SK-N-SH (cell line): ENCODE data around the gene ABR. TPM values are rescaled to one million over a fixed set of nuclear protein-coding genes. Genes with fewer than 3 reads are reported as not detected.

Source experiments
- CTCF ChIA-PET: fragments of 300-600, 350-600 bp; formaldehyde crosslinking; extraction: SDS; loops from one replicate; lab custom pipeline; 2021; lab: Yijun Ruan, JAX
- POLR2A ChIA-PET: fragments of 350-600 bp; sonication (Branson Sonifier 250); formaldehyde crosslinking; extraction: SDS; loops from one replicate; lab custom pipeline; 2020; ENCODE audit warnings: antibody characterized with exemption, inconsistent platforms; lab: Yijun Ruan, JAX
- DNase-seq: peaks from one replicate; pipeline ENCODE4 v3.0.0; 2012
- H2AFZ ChIP-seq: fragments of 200-600 bp; sonication (generic); 2 replicates; pipeline ENCODE4 v1.8.1; 2016; ENCODE audit warnings: antibody characterized with exemption, mild to moderate bottlenecking, low read depth
- H3F3A ChIP-seq: fragments of 200-600 bp; sonication (generic); replicated peaks from 2 replicates; pipeline ENCODE3; 2016; ENCODE audit warnings: antibody characterized with exemption, mild to moderate bottlenecking; ENCODE audit not compliant: insufficient read depth
- H3K27ac ChIP-seq, 2 experiments: fragments of 200-500 bp in 1 of 2; fragments of 200-600 bp in 1 of 2; sonication (Bioruptor generic) in 1 of 2; sonication (generic), shearing (Covaris generic) in 1 of 2; 2 replicates each; pipeline versions ENCODE4 v1.5.1 to v1.6.1; 2014 to 2016; ENCODE audit warnings: low read depth in 2 of 2, inconsistent platforms in 1 of 2, low read length in 1 of 2, mild to moderate bottlenecking in 1 of 2, mixed read lengths in 1 of 2
- H3K27me3 ChIP-seq: fragments of 200-600 bp; sonication (generic), shearing (Covaris generic); 2 replicates; pipeline ENCODE4 v1.6.1; 2016; ENCODE audit warnings: mixed run types; ENCODE audit not compliant: insufficient read depth
- H3K36me3 ChIP-seq, 2 experiments: fragments of 200-500 bp in 1 of 2; fragments of 200-600 bp in 1 of 2; sonication (Bioruptor generic) in 1 of 2; sonication (generic) in 1 of 2; replicated peaks in 1 of 2; 2 replicates each; pipeline versions ENCODE3 to v1.5.1; 2014 to 2016; ENCODE audit warnings: low read length in 1 of 2, mild to moderate bottlenecking in 1 of 2; ENCODE audit not compliant: insufficient read depth in 2 of 2, control insufficient read depth in 1 of 2
- H3K4me1 ChIP-seq, 2 experiments: fragments of 200-500 bp in 1 of 2; fragments of 200-600 bp in 1 of 2; sonication (Bioruptor generic) in 1 of 2; sonication (generic), shearing (Covaris generic) in 1 of 2; 2 replicates each; pipeline versions ENCODE4 v1.5.1 to v1.6.1; 2014 to 2016; ENCODE audit warnings: low read depth in 1 of 2, low read length in 1 of 2, mixed run types in 1 of 2; ENCODE audit not compliant: insufficient read depth in 2 of 2, control insufficient read depth in 1 of 2
- H3K4me2 ChIP-seq: fragments of 200-600 bp; sonication (generic), shearing (Covaris generic); 2 replicates; pipeline ENCODE4 v1.6.1; 2017; ENCODE audit warnings: mixed run types
- H3K4me3 ChIP-seq, 2 experiments: fragments of 200-500 bp in 1 of 2; fragments of 200-600 bp in 1 of 2; sonication (Bioruptor generic) in 1 of 2; sonication (generic), shearing (Covaris generic) in 1 of 2; 2 replicates each; pipeline versions ENCODE4 v1.5.1 to v1.8.1; 2014 to 2016; ENCODE audit warnings: low read depth in 2 of 2, inconsistent platforms in 1 of 2, low read length in 1 of 2, mild to moderate bottlenecking in 1 of 2, mixed read lengths in 1 of 2, moderate library complexity in 1 of 2
- H3K79me2 ChIP-seq: fragments of 200-600 bp; sonication (generic); 2 replicates; pipeline ENCODE4 v1.8.1; 2017; ENCODE audit warnings: mild to moderate bottlenecking; ENCODE audit not compliant: insufficient read depth
- H3K9ac ChIP-seq: fragments of 200-600 bp; sonication (generic); 2 replicates; pipeline ENCODE4 v1.6.1; 2017; ENCODE audit warnings: mixed run types
- H3K9me2 ChIP-seq: fragments of 200-600 bp; sonication (generic); 2 replicates; pipeline ENCODE4 v1.6.1; 2017; ENCODE audit warnings: mixed run types
- H3K9me3 ChIP-seq: fragments of 200-600 bp; sonication (generic); 2 replicates; pipeline ENCODE4 v1.6.1; 2017; ENCODE audit warnings: mixed run types, mild to moderate bottlenecking, moderate library complexity
- H4K20me1 ChIP-seq: fragments of 200-600 bp; sonication (generic); 2 replicates; pipeline ENCODE4 v1.6.1; 2017; ENCODE audit warnings: mild to moderate bottlenecking, mixed run types; ENCODE audit not compliant: insufficient read depth
- CHD2 ChIP-seq: fragments of 150-350 bp; IDR thresholded peaks from 2 replicates; pipeline ENCODE4 v1.6.1; 2018; ENCODE audit warnings: low read length; ENCODE audit not compliant: partially characterized antibody
- EP300 ChIP-seq, 2 experiments: IDR thresholded peaks; 2 replicates each; pipeline versions ENCODE4 v1.4.0 to v1.6.1; 2012; ENCODE audit warnings: borderline replicate concordance in 1 of 2, low read depth in 1 of 2, low read length in 1 of 2
- EZH2phosphoT487 ChIP-seq: fragments of 200-600 bp; sonication (generic); IDR thresholded peaks from 2 replicates; pipeline ENCODE4 v1.6.1; 2017; ENCODE audit warnings: low read depth, mixed run types, mild to moderate bottlenecking, antibody characterized with exemption, moderate library complexity, borderline replicate concordance
- FOSL2 ChIP-seq: IDR thresholded peaks from 2 replicates; pipeline ENCODE4 v1.4.0; 2012; ENCODE audit warnings: low read depth, mild to moderate bottlenecking, moderate library complexity, borderline replicate concordance
- FOXJ3 ChIP-seq: sonication (generic); formaldehyde crosslinking; IDR thresholded peaks from 2 replicates; pipeline ENCODE4 v1.5.1; 2020; ENCODE audit warnings: mild to moderate bottlenecking, missing genetic modification reagents
- FOXM1 ChIP-seq: IDR thresholded peaks from 2 replicates; pipeline ENCODE4 v1.4.0; 2012; ENCODE audit warnings: low read depth, mild to moderate bottlenecking
- GABPA ChIP-seq: IDR thresholded peaks from 2 replicates; pipeline ENCODE4 v1.4.0; 2012; ENCODE audit warnings: low read depth, mild to moderate bottlenecking
- GATA2 ChIP-seq: sonication (generic); formaldehyde crosslinking; IDR thresholded peaks from 2 replicates; pipeline ENCODE4 v1.5.0; 2020; ENCODE audit warnings: mild to moderate bottlenecking, missing genetic modification reagents
- JUND ChIP-seq: IDR thresholded peaks from 2 replicates; pipeline ENCODE4 v1.4.0; 2012
- MAX ChIP-seq: IDR thresholded peaks from 2 replicates; pipeline ENCODE4 v1.4.0; 2012; ENCODE audit warnings: low read depth
- NFIC ChIP-seq: IDR thresholded peaks from 2 replicates; pipeline ENCODE4 v1.4.0; 2012; ENCODE audit warnings: borderline replicate concordance
- POLR2AphosphoS5 ChIP-seq: IDR thresholded peaks from 2 replicates; pipeline ENCODE4 v1.6.1; 2012; ENCODE audit warnings: low read depth, low read length
- RAD21 ChIP-seq: IDR thresholded peaks from 2 replicates; pipeline ENCODE4 v1.6.1; 2012; ENCODE audit warnings: mild to moderate bottlenecking, low read length
- REST ChIP-seq: IDR thresholded peaks from 2 replicates; pipeline ENCODE4 v1.6.1; 2012; ENCODE audit warnings: mild to moderate bottlenecking, low read depth, low read length, moderate library complexity
- RXRA ChIP-seq: IDR thresholded peaks from 2 replicates; pipeline ENCODE4 v1.4.0; 2012; ENCODE audit warnings: low read depth, mild to moderate bottlenecking, borderline replicate concordance
- SIN3A ChIP-seq: IDR thresholded peaks from 2 replicates; pipeline ENCODE4 v1.6.1; 2012; ENCODE audit warnings: low read depth, mild to moderate bottlenecking, low read length, moderate library complexity, borderline replicate concordance
- TAF1 ChIP-seq: IDR thresholded peaks from 2 replicates; pipeline ENCODE4 v1.6.1; 2012; ENCODE audit warnings: low read depth, mild to moderate bottlenecking, low read length, moderate library complexity, borderline replicate concordance
- USF2 ChIP-seq: fragments of 150-350 bp; IDR thresholded peaks from 2 replicates; pipeline ENCODE4 v1.6.1; 2017; ENCODE audit warnings: antibody characterized with exemption, low read length, low read depth, borderline replicate concordance
- YY1 ChIP-seq: IDR thresholded peaks from 2 replicates; pipeline ENCODE4 v1.4.0; 2012; ENCODE audit warnings: low read depth, mild to moderate bottlenecking
- ZBTB33 ChIP-seq: IDR thresholded peaks from 2 replicates; pipeline ENCODE4 v1.4.0; 2012; ENCODE audit warnings: low read depth, borderline replicate concordance
- WGBS: methylation state at CpG from one replicate; pipeline ENCODE4 v1.1.6; 2017; ENCODE audit warnings: low lambda C conversion rate; 5-methylcytosine and 5-hydroxymethylcytosine counted together
- polyA plus RNA-seq, 3 experiments: library from polyadenylated mRNA; depleted of rRNA; stranded (reverse); fragments of >200 nt; gene quantifications; 2 replicates each; pipeline ENCODE4 v1.2.3, GENCODE V29; 2012

The ABR gene
- polyA plus RNA-seq, 1 of the 3 experiments (the other 2 are of a cell fraction) = 117 TPM

GRCh38 chr17:1077581-1077985, 102.2 kb downstream of the ABR start:
- POLR2A ChIA-PET = interaction anchor here (0.6 to 1.0 kb wide), 2 partner anchors 19 to 85 kb away, joined by 3 read pairs; no protein-coding TSS in a partner anchor
- CTCF ChIA-PET = interaction anchor here (0.9 to 2.8 kb wide), 5 partner anchors 10 to 110 kb away, joined by 3 to 13 read pairs (median 4); partner anchors contain the start of gene TIMM22
- H3K4me1 ChIP-seq = peaks cover 25 to 26% of the 10 kb centered on the region in 2 experiments; a peak in 3 of 4 replicates

GRCh38 chr17:1076982-1077302, 102.8 kb downstream of the ABR start:
- no peak for DNase-seq
- Histone ChIP-seq H3K27me3 (no peaks in the 10 kb centered on the region), H3K9me2 (no peaks in the 10 kb centered on the region), H3K4me2 (no peak overlapping the region), H4K20me1 (peaks cover 20% of the 10 kb centered on the region), H3K4me1 (peaks cover 21 to 25% of the 10 kb centered on the region in 2 experiments; a peak in 3 of 4 replicates), H3K79me2 (no peaks in the 10 kb centered on the region; the same call in 1 of the 2 replicates), H3K4me3 (no peak overlapping the region), H3F3A (peaks cover 13% of the 10 kb centered on the region), H3K9me3 (no peaks in the 10 kb centered on the region), H3K9ac (no peak overlapping the region), H3K36me3 (peaks cover 6 to 14% of the 10 kb centered on the region in 2 experiments), H2AFZ (no peak overlapping the region), H3K27ac (no peak overlapping the region)
- 97% methylated on average over 6 of the region's 6 CpGs for WGBS
- ChIA-PET CTCF (interaction anchor here (0.9 to 2.8 kb wide), 4 partner anchors 9 to 110 kb away, joined by 3 to 13 read pairs (median 4); partner anchors contain the start of gene TIMM22), POLR2A (no interaction called here)
- TF ChIP-seq FOSL2 (no peak), REST (no peak), CHD2 (no peak), JUND (no peak), POLR2AphosphoS5 (no peak), FOXJ3 (CRISPR knock-in tag) (no peak), RAD21 (no peak), GATA2 (CRISPR knock-in tag) (no peak), EZH2phosphoT487 (no peak), FOXM1 (no peak), NFIC (no peak), MAX (no peak), USF2 (no peak)

More at GRCh38 chr17:1077581-1077985, 102.2 kb downstream of the ABR start:
- no peaks in the 10 kb centered on the region; the same call in 1 of the 2 replicates for H3K79me2 ChIP-seq
- H3K9ac ChIP-seq = no peak overlapping the region
- DNase-seq = no peak
- H3K27ac ChIP-seq = no peak overlapping the region
- no peak overlapping the region for H3K4me2 ChIP-seq
- H3K4me3 ChIP-seq = no peak overlapping the region
- peaks cover 6 to 17% of the 10 kb centered on the region in 2 experiments for H3K36me3 ChIP-seq
- 95% methylated on average over 8 of the region's 10 CpGs for WGBS
- H3K9me2 ChIP-seq = no peaks in the 10 kb centered on the region
- H3F3A ChIP-seq = peaks cover 18% of the 10 kb centered on the region
- no peaks in the 10 kb centered on the region for H3K27me3 ChIP-seq
- peaks cover 20% of the 10 kb centered on the region for H4K20me1 ChIP-seq
- TF ChIP-seq ZBTB33 (no peak), RXRA (no peak), EZH2phosphoT487 (no peak), GABPA (no peak), SIN3A (no peak), NFIC (no peak), JUND (no peak), CHD2 (no peak), EP300 (IDR thresholded peaks at IDR 0.05; ENCODE audit: borderline replicate concordance in 1 of 2, low read depth in 1 of 2, low read length in 1 of 2) (no peak), FOSL2 (no peak), YY1 (no peak), TAF1 (no peak), POLR2AphosphoS5 (no peak), RAD21 (no peak)
- H2AFZ ChIP-seq = no peak overlapping the region
- no peaks in the 10 kb centered on the region for H3K9me3 ChIP-seq
